ENCODE results near the gene BCCIP.
A peak's percentile ranks its signal among the peaks of the same experiment; 100 is the strongest.

The BCCIP gene

DNA sequence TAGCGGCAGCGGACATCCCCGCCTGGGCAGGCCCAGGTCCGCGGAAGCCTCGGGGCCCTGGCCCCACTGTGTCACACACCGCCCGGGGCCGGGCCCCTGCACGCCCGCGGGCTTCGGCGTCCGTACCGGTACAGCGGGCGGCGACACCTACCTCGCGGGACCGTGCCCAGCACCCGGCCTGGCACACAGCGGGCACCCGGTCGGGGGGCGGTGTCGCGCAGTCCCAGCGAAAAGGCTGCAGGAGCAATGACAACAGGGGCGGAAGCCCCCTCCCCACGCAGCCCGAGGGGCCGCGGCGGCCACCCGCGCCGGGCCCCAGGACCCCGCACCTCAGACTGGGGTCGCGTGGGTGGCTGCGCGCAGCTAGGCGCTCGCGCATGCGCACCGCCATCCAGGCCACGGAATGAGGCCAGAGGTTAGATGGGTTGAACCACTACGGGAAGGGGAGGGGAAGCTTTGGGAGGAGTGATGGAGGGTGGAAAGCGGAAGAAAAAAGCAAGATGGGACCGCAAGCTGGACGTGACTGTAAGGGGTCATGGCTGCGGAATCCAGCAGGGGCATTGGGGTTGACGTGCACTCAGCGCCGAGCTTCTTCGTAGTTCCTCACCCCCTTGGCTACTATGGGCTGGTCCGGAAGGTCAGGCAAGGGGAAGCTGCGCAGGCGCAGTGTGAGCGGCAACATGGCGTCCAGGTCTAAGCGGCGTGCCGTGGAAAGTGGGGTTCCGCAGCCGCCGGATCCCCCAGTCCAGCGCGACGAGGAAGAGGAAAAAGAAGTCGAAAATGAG lies at the start of gene BCCIP, which contains the start of gene UROS:
BCCIP (plus strand) TSS at position 669 of the 785 bp plus-strand sequence; CDS start at position 681, 12 bp downstream.
UROS (minus strand) TSS at position 381 of the 785 bp plus-strand sequence. CDS start 6,759 bp downstream, outside the sequence.
- peak; percentile 90 for DNase-seq (ENCODE audit: low spot score)

DNA sequence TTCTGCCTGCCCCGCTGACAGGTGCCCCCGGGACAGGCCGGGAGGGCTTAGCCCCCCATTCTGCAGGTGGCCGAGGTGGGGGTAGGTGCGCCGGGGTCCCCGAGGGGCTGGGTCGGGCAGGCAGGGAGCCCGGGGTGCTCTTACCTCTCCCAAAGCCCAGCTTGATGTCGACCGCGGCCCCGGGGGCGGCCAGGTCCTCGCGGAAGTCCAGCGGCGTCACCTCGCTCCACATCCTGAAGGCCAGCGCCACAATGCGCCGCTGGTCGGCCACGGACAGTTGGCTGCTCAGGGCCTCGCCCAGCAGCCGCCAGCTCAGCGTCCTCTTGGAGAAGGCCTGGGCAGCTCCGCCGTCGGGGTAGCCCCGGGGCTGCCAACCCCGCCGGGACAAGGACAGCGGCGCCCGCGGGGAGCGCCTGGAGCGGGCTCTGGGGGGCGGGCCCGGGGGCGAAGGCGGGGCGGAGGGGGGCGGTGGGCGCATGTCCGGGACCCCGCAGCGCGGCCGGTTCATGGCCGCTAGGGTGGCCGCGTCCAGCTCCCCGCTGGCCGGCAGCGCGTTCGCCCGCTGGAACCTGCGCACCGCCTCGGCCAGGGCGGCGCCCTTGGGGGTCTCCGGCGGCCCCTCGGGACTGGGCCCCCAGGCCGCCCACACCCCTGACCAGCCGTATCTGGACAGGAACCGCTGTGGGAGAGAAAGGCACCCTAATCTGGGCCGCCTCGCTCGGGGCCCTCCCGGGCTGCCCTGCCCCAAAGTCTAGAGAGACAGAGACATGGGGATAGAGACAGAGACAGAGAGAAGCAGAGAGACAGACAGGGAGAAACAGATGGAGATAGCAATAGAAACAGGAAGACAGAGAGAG lies 49.4 kb upstream of the BCCIP start:
- DNase-seq (ENCODE audit: low spot score): no peak

DNA sequence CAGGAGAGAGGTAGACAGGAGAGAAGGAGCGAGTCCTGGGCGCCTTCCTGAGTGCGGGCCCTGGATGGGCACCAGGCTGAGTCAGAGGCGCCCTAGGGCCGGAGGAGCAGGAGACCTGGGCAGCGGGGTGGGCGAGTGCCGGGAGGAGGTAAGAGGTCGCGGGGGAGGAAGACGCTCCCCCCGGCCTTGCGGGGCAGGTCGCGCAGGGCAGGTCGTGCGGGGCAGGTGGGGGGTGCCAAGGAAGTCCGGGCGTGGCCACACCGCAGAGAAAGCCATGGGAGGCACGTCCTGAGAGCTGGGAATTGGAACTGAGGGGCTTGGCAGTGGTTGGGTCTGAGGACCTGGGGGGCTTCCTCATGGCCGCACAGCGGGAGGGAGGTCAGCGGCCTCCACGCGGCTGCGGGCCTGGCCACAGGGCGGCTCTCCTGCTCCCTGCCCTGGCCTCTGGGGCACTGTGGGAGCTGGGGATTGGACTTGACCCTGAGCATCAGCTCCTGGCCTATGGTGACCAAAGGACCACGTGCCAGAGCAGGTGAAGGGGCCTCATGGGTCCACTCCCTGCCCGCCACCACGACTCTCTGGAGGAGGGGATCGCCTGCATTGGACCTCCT lies 48.7 kb upstream of the BCCIP start:
- no peak for DNase-seq (ENCODE audit: low spot score)

DNA sequence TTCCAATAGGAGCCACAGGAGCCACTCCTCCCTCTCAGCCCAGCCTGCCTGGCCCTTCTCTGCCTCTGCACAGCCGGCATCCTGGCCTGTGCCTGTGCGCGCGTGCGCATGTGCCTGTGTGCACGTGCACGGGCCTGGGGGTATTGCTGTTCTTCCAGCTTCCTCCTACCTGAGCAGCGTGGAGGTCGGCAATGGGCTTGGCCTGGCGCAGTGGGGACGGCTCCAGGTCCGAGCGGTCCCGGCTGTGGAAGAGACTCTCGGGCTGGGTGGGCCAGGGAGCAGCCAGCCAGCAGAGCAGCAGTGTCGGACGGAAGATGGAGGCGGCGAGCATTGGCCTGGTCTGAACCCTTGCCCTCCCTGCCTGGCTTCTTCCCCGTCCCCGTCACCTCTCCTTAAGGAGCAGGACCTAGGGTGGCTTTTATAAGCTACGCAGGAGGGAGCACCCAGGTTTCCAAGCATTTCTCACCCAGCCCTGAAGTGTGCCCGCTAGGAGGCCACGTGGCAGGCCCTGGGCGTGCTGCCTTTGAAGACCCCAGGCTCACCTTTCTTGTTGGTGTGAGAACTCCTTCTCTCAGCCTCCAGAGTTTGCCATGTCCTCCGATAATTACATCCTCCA lies 47.7 kb upstream of the BCCIP start, which contains the start of gene MMP21:
MMP21 (minus strand) TSS at position 331 of the 616 bp plus-strand sequence; CDS start at position 331, 0 bp downstream.
- DNase-seq (ENCODE audit: low spot score): no peak

DNA sequence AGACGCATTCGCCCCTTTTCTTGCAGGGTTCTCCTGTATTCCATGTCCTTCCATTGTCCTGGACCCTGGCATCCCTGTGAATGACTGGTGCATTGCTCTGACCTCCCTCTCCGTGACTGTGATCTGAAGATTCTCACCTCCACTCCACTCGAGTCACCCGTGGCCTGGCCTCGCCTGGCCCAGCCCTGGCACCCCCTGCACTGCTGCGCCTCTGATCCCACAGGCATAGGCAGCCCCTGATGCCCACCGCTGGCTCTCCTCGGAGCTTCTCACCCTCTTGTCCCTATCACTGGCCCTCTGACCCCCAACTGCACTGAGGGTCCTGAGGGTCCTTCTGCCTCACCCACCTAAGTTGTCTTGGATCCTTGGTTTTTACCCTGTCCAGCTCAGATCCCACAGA lies 45.5 kb upstream of the BCCIP start:
- no peak for DNase-seq (ENCODE audit: low spot score)

DNA sequence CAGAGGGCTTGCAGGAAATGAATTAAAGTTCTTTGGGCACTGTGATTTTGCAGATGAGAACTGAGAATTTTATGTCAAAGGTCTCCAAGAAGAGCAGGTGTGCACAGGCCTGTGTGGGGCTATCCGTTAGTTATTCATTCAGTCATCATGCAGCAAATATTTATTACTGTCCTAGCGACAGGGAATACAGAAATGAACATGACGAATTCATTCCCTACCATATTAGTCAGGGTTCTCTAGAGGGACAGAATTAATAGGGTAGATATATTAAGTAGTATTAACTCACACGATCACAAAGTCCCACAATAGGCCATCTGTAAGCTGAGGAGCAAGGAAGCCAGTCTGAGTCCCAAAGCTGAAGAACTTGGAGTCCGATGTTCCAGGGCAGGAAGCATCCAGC lies 44.8 kb upstream of the BCCIP start:
- no peak for DNase-seq (ENCODE audit: low spot score)

DNA sequence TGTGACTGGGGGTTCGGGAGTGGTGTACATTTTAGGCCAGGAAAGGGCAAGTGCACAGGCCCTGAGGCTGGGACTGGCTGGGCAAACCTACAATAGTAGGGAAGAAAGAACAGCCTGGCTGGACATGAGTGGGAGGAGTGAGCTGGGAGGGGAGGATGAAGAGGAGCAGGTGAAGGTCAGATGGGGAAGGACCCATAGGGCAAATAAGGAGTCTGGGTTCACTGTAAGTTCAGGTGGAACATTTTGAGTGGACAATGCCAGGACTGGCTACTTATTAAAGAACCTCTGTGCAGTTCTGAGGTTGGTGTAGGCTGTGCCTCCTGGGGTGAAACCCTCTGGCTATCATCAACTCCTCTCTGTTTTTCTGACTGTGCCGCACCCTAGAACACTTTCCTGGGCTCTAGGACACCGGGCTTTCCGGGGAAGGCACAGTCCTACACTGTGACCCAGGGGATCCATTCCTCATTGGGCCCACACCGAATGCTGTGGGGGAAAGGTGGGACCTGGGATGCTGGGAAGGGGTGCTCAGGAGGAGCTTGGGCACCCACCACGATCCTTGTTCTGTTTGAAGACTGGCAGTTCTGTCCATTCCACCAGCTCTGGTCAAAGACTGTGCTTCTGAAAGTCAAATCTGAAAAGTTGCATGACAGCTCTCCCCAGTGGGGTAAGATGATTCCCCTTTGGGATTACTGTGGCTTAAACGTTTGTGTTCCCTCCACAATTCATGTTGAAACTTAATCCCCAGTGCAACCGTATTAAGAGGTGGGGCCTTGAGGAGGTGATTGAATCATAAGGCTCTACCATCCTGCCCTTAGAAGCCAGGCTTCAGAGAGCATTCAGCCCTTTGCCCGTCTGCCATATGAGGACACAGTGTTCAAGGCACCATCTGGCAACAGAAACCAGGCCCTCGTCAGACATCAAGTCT lies 43.7 kb upstream of the BCCIP start:
- DNase-seq (ENCODE audit: low spot score): no peak

DNA sequence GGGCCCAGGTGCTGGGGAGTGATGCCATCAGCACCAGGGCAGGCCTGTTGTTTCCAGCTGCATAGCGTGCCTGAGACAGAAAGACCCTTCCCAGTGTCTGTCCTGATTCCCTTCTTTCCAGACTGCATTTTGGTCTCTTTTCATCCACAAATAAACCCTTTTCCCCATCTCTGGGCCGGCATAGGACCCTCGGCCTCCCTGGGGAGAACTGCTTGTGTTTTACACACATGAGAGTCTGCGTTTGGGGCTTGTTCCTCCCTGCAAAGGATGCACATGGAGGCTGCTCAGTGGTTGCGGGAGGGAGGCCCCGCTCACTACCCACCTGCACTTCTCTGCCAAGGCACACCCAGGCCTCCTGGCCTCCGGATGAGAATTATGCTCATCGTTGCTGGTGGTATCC lies 42.0 kb upstream of the BCCIP start:
- DNase-seq (ENCODE audit: low spot score): no peak

DNA sequence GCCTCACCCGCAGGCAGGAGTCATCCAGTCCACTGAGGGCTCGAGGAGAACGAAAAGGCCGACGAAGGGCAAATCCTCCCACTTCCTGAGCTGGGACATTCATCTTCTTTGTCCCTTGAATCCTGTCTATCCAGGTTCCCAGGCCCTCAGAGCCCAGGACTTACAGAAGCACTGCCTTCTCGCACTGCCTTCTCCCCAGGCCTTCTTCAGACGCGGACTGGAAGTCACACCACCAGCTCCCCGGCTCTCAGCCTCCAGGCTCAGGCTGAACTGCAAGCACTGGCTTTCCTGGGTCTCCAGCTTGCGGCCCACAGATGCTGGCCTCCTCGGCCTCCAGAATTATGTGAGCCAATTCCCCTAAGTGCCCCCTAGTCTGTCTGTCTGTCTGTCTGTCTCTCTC lies 41.3 kb upstream of the BCCIP start:
- DNase-seq (ENCODE audit: low spot score): no peak

DNA sequence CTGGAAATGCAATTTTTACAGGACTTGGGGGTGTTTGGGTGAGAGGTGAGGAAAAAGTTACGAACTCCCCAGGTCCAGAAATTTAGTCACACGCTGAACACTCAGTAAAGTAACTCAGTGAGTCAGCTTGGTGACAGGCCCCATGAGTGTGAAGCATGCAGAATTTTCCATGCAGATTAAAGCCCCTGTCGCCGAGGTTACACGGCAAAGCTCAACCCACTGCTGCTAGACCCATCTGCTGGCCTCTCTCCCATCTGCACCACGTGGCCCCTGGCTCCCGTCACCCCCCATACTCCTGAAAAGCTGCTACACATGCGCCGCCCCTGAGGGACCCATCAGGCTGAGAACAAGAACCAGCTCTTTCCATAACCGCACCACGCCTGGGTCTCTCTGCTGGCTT lies 40.7 kb upstream of the BCCIP start:
- no peak for DNase-seq (ENCODE audit: low spot score)

DNA sequence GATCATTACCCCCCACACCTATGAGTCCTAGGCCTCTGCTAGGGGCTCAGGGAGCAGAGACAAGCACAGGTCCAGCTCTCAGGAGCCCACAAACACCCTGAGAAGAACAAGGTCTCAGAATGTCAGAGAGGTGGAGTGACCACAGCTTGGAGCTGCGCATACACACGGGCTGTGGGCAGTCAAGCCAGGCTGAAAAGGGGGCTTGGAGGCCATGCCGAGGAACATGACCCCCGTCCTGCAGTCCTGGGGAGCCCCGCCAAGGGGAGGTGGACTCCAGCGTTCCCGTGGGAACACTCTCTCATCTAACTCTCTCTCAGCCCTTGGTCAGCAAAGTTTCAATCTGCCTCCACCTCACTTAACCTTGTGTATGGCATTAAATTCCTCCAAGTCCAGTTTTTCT lies 39.9 kb upstream of the BCCIP start:
- DNase-seq (ENCODE audit: low spot score): no peak

DNA sequence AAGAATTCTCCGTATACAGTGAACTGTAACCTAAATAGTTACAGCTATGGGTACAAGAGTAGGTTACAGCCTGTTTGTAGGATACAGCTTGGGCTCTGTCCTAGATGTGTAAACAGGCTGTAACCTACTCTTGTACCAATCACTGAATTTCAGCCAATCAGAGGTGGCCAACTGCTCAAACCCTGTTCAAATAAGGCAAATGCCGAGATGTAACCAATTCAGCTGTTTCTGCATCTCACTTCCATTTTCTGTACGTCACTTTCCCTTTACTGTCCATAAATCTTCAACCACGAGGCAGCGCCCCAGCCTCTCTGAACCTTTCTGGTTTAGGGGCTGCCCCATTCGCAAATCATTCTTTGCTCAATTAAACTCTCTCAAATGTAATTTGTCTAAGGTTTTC lies 39.4 kb upstream of the BCCIP start:
- DNase-seq (ENCODE audit: low spot score): no peak

DNA sequence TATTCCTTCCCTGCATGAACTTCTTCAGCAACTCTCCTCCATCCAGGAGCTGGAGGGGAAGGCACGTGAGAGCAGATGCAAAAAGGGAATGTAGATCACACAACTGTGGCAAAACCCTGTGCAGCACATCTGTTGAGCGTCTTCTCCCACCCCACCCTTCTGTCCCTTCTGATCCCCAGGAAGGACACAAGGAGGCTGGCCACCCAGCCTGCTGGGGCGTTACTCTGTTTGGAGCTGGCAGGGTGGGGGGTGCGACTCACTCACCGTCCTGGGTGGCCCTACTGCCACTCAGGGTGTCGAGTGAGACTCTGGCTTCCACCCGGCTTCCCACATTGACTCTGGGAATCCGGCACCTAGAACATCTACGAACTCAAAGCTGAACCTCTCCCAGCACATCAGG lies 37.6 kb upstream of the BCCIP start:
- DNase-seq (ENCODE audit: low spot score): no peak

DNA sequence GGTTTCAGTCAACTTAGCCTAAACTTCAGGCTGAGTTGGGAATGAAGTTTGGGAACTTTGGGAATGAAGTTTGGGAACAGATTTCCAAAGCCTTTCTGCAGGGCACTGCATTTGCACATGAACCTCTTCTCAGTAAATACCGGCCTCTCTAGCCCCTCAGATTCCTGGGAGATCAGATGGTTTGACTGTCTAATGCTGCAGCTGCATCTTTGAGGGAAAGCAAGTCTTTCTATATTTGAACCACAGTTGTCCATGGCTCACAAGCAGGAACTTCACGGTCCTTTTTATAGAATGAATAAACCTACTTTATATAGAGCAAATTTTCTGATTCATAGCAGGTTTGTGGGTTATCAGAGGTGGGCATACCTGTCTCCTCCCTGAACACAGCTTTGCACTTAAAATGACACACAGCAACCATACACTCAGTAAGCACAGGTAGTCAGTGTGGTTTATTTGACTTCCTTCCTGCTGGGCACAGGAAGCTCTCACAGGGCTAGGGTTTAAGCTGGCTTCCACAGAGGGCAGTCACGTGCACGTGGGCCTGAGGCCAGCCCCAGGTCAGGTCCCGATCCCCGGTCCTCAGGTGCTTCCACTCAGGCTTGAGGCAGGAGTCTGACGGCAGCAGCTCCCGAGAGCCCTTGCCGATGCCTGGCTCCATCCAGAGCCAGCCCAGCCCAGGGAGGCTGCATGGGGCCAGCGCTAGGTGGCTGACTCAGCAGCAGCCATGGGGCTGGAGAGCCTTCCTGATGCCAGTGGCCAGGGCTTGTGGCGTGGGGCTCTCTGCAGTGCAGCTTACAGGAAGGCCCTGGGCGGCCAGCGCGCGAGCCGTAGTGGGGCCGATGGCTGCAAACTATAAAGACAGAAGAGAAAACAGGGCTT lies 35.0 kb upstream of the BCCIP start:
- peak; percentile 2 for DNase-seq (ENCODE audit: low spot score)

DNA sequence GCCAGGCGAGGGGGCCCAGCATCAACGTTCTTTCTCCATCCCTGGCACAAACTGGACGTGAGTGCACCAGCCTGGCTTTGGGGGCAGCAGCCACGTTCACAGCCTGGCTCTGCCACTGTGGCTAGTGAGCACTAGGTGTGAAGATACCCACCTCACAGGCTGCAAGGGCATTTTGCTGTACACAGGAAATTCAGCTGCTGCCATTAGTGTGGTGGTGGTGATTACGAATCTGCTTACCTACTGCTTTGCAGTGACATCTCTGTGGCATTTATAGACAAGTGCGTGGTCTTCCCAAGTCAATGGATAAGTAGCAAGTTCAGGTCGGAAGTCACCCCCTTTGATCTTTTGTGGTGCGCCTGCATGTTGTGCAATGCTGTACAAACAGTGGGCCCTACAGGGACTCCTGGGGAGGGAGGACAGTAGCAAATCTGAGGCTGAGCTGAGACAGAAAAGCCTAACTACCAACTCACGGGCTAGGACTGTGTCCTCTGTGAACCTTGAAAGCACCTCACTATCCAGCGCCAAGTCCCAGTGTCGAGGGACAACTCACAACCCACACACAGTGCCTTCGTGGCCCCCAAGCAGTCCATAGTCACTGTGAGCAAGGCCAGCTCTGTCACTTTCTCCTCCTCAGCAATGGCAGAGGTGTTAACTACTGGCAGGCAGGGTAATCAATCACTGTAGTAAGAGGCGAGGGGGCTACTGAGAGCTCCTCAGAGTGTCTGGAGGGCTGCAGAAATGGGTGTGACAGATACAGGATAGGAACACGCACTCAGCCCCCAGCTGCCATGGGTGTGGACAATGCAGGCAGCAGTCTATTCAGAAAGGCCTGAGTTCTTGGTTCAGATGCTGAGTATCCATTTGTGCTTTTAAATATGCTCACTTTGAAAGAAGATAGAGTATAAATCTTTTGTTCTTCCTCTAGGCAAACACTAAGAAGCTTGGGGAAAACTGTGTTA lies 30.7 kb upstream of the BCCIP start:
- no peak for DNase-seq (ENCODE audit: low spot score)

DNA sequence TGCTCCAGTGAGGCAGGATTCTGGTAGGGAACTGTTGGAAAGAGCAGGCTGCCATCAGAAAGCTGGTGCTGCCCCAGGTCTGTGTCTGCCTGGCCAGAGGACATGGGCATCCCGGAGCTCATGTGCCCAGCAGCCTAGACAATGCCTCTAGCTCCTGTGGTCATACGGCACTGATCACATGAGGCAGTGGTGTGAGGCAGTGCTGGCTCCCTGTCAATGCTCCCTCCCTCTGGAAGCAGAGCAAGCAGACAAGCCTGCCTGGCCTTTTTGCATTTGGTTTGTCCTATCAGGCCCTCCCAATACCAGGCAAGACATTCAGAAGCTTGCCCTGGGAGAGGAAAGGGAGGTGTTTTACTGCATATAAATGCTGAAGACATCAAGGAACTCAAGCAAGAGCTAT lies 28.2 kb upstream of the BCCIP start:
- DNase-seq (ENCODE audit: low spot score): no peak

DNA sequence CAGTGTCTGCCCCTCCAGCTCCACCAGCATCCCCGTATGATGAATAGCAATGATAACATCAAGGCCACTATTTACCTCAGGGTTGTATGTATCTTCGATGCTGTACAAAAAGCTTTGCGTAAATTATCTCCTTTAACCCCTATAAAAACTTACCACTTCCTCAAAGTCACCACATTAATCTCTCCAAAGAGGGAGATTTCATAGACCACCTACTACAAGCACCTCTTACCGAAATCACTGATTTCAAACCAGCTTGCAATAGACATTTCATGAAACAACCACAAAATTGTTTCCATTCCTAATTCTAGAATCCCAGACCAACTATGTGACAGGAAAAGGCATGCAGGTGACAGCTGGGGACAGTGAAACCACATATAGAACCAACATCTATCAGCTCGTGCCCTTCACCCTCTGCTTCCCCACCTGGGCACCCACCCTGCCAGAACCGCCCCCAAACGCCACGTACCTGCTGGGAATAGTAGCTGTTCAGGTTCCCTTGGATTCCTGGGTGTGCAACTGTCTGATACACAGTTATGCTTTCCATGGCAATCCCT lies 27.6 kb upstream of the BCCIP start:
- no peak for DNase-seq (ENCODE audit: low spot score)

DNA sequence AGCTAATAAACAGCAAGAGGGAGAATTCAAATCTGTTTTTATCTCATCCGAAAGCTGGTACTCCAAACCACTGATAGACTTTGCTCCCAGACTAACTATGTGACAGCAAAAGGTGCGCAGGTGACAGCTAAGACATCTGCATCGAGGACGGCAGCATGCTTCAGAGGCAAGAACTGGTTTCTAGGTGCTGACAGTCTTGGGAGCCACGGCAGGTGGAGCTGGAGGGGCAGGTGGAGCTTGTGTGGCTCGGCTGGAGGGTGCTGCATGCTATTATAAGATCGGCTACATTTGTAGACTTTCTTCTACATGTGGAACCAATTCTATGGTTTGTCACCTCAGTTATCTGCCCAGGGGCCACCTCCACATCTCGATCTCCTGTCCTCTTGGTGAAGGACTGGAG lies 25.9 kb upstream of the BCCIP start:
- DNase-seq (ENCODE audit: low spot score): no peak

Data from CD4-positive, alpha-beta T cell treated with Interleukin-2 at 100 ng/mL for 4 hours (primary cell).